K562 (cell line): ENCODE measurements around the gene NCKAP1. TPM values are rescaled to one million over a fixed set of nuclear protein-coding genes. Genes with fewer than 3 reads are reported as not detected.

Experiments
- ATAC-seq: fragments of 200-7000 bp; cut with Tn5 transposase; 3 replicates; pipeline ENCODE4 v1.9.1; 2020; ENCODE audit warnings: moderate library complexity
- BruUV-seq: library from RNA; stranded (reverse); fragments of 400-500 nt; replicated peaks from 2 replicates; lab custom pipeline; 2021; lab: Mats Ljungman, UMichigan
- CTCF ChIA-PET: fragments of 300-600 bp; formaldehyde crosslinking; extraction: SDS; loops from one replicate; lab custom pipeline; 2021; ENCODE audit warnings: low intra/inter-chr PET ratio; lab: Yijun Ruan, JAX
- POLR2A ChIA-PET: fragments of 300-600, 350-650 bp; sonication (Branson Sonifier 250); formaldehyde crosslinking; extraction: SDS; loops from one replicate; lab custom pipeline; 2021; ENCODE audit warnings: antibody characterized with exemption, inconsistent platforms; lab: Yijun Ruan, JAX
- DNase-seq, 4 experiments: peaks; one replicate each; pipeline versions ENCODE4 v3.0.0 to v3.0.0-alpha.2; 2011 to 2018; ENCODE audit warnings: low spot score in 3 of 4, mixed read lengths in 3 of 4; ENCODE audit errors: extremely low read depth in 1 of 4
- FAIRE-seq: peaks from 2 replicates; lab custom pipeline; 2011; peaks lifted over from hg19 to GRCh38; lab: Jason Lieb, UNC
- H2AFZ ChIP-seq: 2 replicates; pipeline ENCODE4 v1.6.0; 2011; ENCODE audit warnings: low read depth, low read length, control low read depth, inconsistent platforms
- H3K27ac ChIP-seq: fragments of 200-600 bp; 3 replicates; pipeline ENCODE4 v1.8.0; 2011; ENCODE audit warnings: low read depth, mild to moderate bottlenecking, control low read depth, inconsistent platforms, low read length, moderate library complexity, mixed read lengths; ENCODE audit errors: extremely low read depth
- H3K27me3 ChIP-seq, 2 experiments: fragments of 300-600 bp in 1 of 2; 2 replicates in 1 of 2; 3 replicates in 1 of 2; pipeline versions ENCODE4 v1.6.0 to v1.8.0; 2011; ENCODE audit warnings: inconsistent platforms in 2 of 2, low read length in 2 of 2, mild to moderate bottlenecking in 1 of 2, mixed read lengths in 1 of 2, moderate library complexity in 1 of 2; ENCODE audit not compliant: control insufficient read depth in 2 of 2, insufficient read depth in 2 of 2
- H3K36me3 ChIP-seq: fragments of 300-600 bp; 3 replicates; pipeline ENCODE4 v1.8.0; 2011; ENCODE audit warnings: mild to moderate bottlenecking, low read length, inconsistent platforms; ENCODE audit not compliant: control insufficient read depth, insufficient read depth
- H3K4me1 ChIP-seq, 2 experiments: fragments of 200-600 bp in 1 of 2; replicated peaks in 1 of 2; 2 replicates in 1 of 2; 3 replicates in 1 of 2; pipeline versions ENCODE4 v1.5.1 to v1.8.0; 2011; ENCODE audit warnings: inconsistent platforms in 2 of 2, low read length in 2 of 2, mild to moderate bottlenecking in 1 of 2, mixed read lengths in 1 of 2, moderate library complexity in 1 of 2; ENCODE audit not compliant: control insufficient read depth in 2 of 2, insufficient read depth in 2 of 2
- H3K4me2 ChIP-seq: 2 replicates; pipeline ENCODE4 v1.6.1; 2011; ENCODE audit warnings: low read length, control low read depth, inconsistent platforms, mixed read lengths; ENCODE audit not compliant: insufficient read depth
- H3K4me3 ChIP-seq: fragments of 200-600 bp; sonication (generic), shearing (Covaris generic); 2 replicates; pipeline ENCODE4 v1.5.1; 2016; ENCODE audit warnings: control low read depth, inconsistent platforms
- H3K79me2 ChIP-seq: fragments of 200-600 bp; 3 replicates; pipeline ENCODE4 v1.8.0; 2011; ENCODE audit warnings: low read length, inconsistent platforms; ENCODE audit not compliant: control insufficient read depth, insufficient read depth
- H3K9ac ChIP-seq, 2 experiments: 2 replicates each; pipeline versions ENCODE4 v1.6.0 to v1.6.1; 2011; ENCODE audit warnings: low read depth in 2 of 2, low read length in 2 of 2, control low read depth in 1 of 2, inconsistent platforms in 1 of 2, mild to moderate bottlenecking in 1 of 2, mixed read lengths in 1 of 2; ENCODE audit not compliant: insufficient read depth in 1 of 2
- H3K9me1 ChIP-seq: one replicate; pipeline ENCODE4 v1.6.0; 2011; ENCODE audit warnings: inconsistent platforms, mild to moderate bottlenecking, low read length, moderate library complexity; ENCODE audit not compliant: control insufficient read depth, insufficient read depth
- H3K9me3 ChIP-seq: replicated peaks from 2 replicates; pipeline ENCODE4 v1.5.1; 2011; ENCODE audit warnings: low read depth, low read length, inconsistent platforms; ENCODE audit not compliant: control insufficient read depth, insufficient read depth
- H4K20me1 ChIP-seq: replicated peaks from 2 replicates; pipeline ENCODE4 v1.6.1; 2011; ENCODE audit warnings: low read length, inconsistent platforms, mixed read lengths; ENCODE audit not compliant: control insufficient read depth, insufficient read depth
- HIVEP1 ChIP-seq: fragments of 250-450 bp; sonication (Bioruptor Pico); IDR thresholded peaks from 2 replicates; pipeline ENCODE4 v1.4.0; 2020; ENCODE audit warnings: mild to moderate bottlenecking
- NCOA1 ChIP-seq: fragments of 450-650 bp; IDR thresholded peaks from 2 replicates; pipeline ENCODE4 v1.6.1; 2016; ENCODE audit warnings: low read depth
- POLR2B ChIP-seq: fragments of 450-650 bp; IDR thresholded peaks from 2 replicates; pipeline ENCODE4 v1.6.1; 2018; ENCODE audit warnings: low read depth; ENCODE audit not compliant: partially characterized antibody
- SP2 ChIP-seq: IDR thresholded peaks from 2 replicates; pipeline ENCODE4 v1.6.1; 2011; ENCODE audit warnings: mild to moderate bottlenecking, low read depth, low read length, moderate library complexity; ENCODE audit not compliant: poor library complexity, severe bottlenecking; ENCODE audit errors: extremely low read depth
- WGBS: fragments of 100-300 bp; shearing (Covaris generic); methylation state at CpG from one replicate; pipeline ENCODE4 v1.1.6; 2016; ENCODE audit warnings: low coverage, mixed read lengths; ENCODE audit not compliant: insufficient coverage; ENCODE audit errors: missing lambda C conversion rate; 5-methylcytosine and 5-hydroxymethylcytosine counted together
- in situ Hi-C: fragments of 300-500 bp; cut with MboI; formaldehyde crosslinking; loops from 4 replicates; pipeline ENCODE4 v1.15.0; 2018; ENCODE audit warnings: inconsistent platforms, mixed read lengths
- intact Hi-C: fragments of 100-400 bp; cut with micrococcal nuclease; formaldehyde crosslinking; loops from 2 replicates; pipeline ENCODE4 v1.14.2; 2022
- polyA plus RNA-seq, 8 experiments: library from polyadenylated mRNA; depleted of rRNA in 4 of 8; stranded (reverse) in 5 of 8; unstranded in 3 of 8; fragments of >200 nt; fragmentation: Nextera tagmentation in 2 of 8; fragmentation: Illumina TruSeq in 1 of 8; extraction: Ambion mirVana in 2 of 8; extraction: Trizol in 1 of 8; gene quantifications; 2 replicates each; pipeline versions ENCODE4 v1.2.1 to v1.2.3, GENCODE V29; 2011 to 2014; ENCODE audit warnings: inconsistent platforms in 1 of 8, missing spikeins in 1 of 8
- total RNA-seq, 7 experiments: library from RNA; depleted of rRNA in 6 of 7; stranded (reverse); fragments of >200 nt in 6 of 7; fragmentation: Illumina TruSeq in 2 of 7; extraction: Trizol in 2 of 7; gene quantifications; 2 replicates each; pipeline versions ENCODE4 v1.2.1 to v1.2.3, GENCODE V29; 2011 to 2021; ENCODE audit warnings: low replicate concordance in 1 of 7
- TF ChIP-seq, protein P1 (sequence below): fragments of 450-650 bp; IDR thresholded peaks from 2 replicates; pipeline ENCODE4 v1.6.1; 2017; ENCODE audit warnings: mild to moderate bottlenecking, moderate library complexity

Gene NCKAP1
- total and polyA plus RNA-seq, 9 of the 15 experiments (the other 6 are each of a cell fraction or from before 2014, with no cell fraction given): 34.0 to 153 (median 88.7) TPM

DNA sequence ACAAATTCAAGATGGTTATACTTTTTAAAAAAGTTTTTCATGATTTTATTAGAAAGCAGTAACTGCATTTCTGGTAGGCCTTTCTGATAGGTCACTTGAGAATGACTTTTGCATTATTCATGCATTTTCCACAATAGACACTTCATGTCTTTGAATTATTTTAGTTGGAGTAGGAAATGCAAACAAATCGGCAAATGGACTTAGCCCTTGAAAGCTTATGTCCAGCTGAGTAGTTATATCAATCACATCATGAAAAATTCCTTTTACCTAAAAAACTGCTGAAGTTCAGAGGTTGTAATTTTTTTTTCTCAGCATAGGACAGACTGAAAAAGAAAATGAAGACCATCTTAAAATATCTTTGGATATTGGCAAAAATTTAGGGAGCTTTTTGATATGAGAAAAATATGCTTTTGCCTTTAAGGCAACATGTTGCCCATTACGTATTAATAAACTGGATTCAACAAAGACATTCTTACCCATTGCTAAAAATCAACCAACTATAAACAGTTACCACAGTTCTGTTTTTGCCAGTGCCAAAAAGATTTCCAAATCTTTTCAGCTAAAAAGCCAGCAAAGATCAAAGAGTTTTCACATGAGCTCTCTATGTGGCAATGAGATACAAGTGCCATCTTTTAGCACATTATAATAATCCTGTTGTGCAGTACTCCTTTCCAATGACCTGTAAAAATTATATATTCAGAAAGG is 126.3 kb downstream of the NCKAP1 start:
- Histone ChIP-seq H3K9ac (no peak overlapping the region), H3K9me1 (peaks cover 4% of the 10 kb centered on the region), H3K4me1 (no peaks in the 10 kb centered on the region; a peak in 2 of 5 replicates), H3K4me2 (no peak overlapping the region), H3K36me3 (peaks cover 47% of the 10 kb centered on the region), H3K27me3 (no peaks in the 10 kb centered on the region), H3K9me3 (no peaks in the 10 kb centered on the region), H3K79me2 (no peaks in the 10 kb centered on the region), H3K4me3 (no peak overlapping the region), H2AFZ (no peak overlapping the region), H4K20me1 (no peaks in the 10 kb centered on the region), H3K27ac (no peak overlapping the region)
- DNase-seq: no peak
- intact Hi-C loops: no loop called here
- no peak for TF ChIP-seq HIVEP1 (CRISPR knock-in tag)
- TF ChIP-seq POLR2B: no peak
- TF ChIP-seq SP2: no peak
- no peak for TF ChIP-seq NCOA1
- TF ChIP-seq, protein P1, sequence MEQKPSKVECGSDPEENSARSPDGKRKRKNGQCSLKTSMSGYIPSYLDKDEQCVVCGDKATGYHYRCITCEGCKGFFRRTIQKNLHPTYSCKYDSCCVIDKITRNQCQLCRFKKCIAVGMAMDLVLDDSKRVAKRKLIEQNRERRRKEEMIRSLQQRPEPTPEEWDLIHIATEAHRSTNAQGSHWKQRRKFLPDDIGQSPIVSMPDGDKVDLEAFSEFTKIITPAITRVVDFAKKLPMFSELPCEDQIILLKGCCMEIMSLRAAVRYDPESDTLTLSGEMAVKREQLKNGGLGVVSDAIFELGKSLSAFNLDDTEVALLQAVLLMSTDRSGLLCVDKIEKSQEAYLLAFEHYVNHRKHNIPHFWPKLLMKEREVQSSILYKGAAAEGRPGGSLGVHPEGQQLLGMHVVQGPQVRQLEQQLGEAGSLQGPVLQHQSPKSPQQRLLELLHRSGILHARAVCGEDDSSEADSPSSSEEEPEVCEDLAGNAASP: no peak
- in situ Hi-C loops: no loop called here
- ChIA-PET POLR2A (interaction anchor here (0.6 kb wide), 1 partner anchor 41 kb away, joined by 4 read pairs; no protein-coding TSS in a partner anchor), CTCF (interaction anchor here (0.7 kb wide), 1 partner anchor 228 kb away, joined by 3 read pairs; no protein-coding TSS in a partner anchor)
- no TSS peak for BruUV-seq
- ATAC-seq: no peak
- 95% methylated on average over 2 of the region's 2 CpGs for WGBS
- no peak for FAIRE-seq
